Measurements from ENCODE around the gene BBS5. TPM values are rescaled to one million over a fixed set of nuclear protein-coding genes. Genes with fewer than 3 reads are reported as not detected.

Gene BBS5
- total RNA-seq, 4 donors from 2014 or later, result 6.4 to 10.5 (median 8.9) TPM

- TF ChIP-seq, protein P1, sequence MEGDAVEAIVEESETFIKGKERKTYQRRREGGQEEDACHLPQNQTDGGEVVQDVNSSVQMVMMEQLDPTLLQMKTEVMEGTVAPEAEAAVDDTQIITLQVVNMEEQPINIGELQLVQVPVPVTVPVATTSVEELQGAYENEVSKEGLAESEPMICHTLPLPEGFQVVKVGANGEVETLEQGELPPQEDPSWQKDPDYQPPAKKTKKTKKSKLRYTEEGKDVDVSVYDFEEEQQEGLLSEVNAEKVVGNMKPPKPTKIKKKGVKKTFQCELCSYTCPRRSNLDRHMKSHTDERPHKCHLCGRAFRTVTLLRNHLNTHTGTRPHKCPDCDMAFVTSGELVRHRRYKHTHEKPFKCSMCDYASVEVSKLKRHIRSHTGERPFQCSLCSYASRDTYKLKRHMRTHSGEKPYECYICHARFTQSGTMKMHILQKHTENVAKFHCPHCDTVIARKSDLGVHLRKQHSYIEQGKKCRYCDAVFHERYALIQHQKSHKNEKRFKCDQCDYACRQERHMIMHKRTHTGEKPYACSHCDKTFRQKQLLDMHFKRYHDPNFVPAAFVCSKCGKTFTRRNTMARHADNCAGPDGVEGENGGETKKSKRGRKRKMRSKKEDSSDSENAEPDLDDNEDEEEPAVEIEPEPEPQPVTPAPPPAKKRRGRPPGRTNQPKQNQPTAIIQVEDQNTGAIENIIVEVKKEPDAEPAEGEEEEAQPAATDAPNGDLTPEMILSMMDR (IDR thresholded peaks at IDR 0.05; ENCODE audit: low read depth), result no peak
Observed at GRCh38 chr2:169461143-169461542, 18.2 kb upstream of the BBS5 start.

DNA sequence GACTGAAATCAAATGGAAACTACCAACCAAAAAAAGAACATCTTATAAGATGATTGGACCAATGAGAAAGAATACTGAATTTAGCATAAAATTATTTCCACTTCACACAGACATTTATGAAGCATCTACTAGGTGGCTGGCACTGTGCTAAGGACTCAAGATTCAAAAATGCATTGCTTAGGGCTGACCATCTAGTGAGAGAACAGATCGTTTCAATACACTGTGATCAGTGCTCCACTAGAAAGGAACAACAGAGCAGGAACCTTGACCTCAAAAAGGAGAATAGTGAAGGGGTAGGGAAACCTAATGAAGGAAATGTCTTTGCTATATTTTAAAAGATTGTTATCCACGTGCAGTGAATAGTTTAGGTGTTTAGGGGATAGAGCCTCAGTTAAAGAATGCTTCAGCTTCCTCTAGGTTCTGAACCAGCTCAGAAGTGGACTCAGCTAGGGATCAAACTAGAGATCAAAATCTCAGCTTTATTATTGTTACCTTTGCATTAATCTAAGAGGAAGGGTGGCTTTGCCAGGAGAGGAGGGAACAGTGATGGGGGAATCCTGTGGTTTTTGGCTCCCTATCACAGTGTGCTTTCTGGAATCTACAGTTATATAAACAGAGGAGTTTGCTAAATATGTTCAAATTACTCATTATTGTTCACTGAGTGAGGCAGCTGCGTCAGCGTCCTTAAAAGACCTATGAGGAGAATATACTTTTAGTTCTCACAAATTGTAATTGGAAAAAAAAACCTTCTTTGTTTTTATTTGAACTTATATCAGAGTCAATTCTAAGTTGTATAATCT is 16.2 kb upstream of the BBS5 start:
- TF ChIP-seq, protein P1 (IDR thresholded peaks at IDR 0.05; ENCODE audit: low read depth), result no peak

DNA sequence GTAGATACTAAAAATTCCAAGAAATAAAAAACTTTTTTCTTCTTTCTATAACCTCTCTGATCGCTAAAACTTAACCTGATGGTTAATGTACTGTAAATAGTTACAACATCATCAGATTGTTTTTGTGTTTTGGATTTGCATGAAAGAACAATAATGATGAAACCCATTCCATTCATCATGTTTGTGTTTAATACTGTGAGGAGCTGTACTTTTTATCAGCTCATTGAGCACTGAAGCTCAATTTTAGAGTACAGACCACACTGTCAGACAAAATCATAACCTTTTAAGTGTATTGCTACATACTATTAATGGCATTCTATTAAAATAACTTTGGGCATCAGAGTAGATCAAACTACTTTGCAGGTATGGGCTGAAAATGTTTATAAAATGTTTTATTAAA is 14.8 kb upstream of the BBS5 start:
- TF ChIP-seq, protein P1 (IDR thresholded peaks at IDR 0.05; ENCODE audit: low read depth), result no peak

- TF ChIP-seq, protein P1 (IDR thresholded peaks at IDR 0.05; ENCODE audit: low read depth), result no peak
Observed at GRCh38 chr2:169464882-169465281, 14.4 kb upstream of the BBS5 start.

DNA sequence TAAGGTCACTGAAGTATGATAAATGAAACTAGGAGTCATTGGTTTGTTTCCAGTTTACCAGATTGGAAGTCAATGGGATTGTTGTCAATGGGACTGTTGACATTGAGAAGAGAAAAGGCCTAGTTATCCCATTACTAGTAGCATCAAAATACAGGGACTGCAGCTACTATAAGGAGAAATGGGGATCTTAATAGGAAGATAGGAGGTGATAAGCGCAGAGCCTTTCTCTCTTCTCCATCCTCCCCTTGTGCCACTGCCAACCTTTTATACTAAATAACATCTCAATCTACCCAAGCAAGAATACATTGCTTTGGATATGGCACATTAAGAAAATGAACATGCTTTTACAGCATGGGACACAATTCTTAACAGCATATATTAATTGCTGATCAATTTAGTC is 10.5 kb upstream of the BBS5 start:
- TF ChIP-seq, protein P1 (IDR thresholded peaks at IDR 0.05; ENCODE audit: low read depth), result no peak

DNA sequence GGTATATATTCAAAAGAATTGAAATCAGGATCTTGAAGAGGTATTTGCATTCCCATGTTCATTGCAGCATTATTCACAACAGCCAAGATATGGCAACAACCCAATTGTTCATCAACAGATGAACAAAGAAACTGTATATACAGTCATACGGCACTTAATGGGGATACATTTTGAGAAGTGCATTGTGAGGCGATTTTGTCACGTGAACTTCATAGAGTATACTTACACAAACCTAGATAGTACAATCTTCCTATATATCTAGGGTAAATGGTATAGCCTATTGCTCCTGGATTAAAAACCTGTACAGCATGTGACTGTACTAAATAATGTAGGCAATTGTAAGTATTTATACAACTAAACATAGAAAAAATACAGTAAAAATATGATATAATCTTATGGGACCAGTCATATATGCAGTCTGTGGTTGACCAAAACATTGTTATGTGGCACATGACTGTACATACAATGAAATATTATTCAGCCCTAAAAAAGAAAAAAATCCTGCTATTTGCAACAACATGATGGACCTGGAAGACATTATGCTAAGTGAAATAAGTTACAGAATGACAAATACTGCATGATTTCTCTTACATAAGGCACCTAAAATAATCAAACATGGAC is 9.2 kb upstream of the BBS5 start:
- TF ChIP-seq, protein P1 (IDR thresholded peaks at IDR 0.05; ENCODE audit: low read depth), result no peak

DNA sequence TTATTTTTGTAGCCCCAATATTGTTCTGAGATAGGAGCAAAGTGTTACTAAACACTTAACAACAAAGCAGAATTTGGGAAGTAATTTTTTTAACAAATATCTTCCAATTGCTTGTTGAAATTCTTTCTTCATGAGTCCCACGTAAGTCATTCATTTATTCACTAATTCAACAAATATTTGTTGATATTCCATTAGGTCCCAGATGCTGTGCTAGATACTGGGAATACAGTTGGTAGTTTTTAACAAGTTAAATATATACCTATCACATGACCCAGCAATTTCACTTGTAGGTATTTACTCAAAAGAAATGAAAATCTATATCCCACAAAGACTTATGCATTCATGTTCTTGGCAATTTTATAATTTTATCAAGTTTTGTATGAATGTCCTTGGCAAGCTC is 7.0 kb upstream of the BBS5 start:
- TF ChIP-seq, protein P1 (IDR thresholded peaks at IDR 0.05; ENCODE audit: low read depth), result no peak
